Measurements from ENCODE around the gene SLC26A2.

GRCh38 chr5:149963729-149964128, 3.2 kb downstream of the SLC26A2 start:
- TF ChIP-seq CTCF (IDR thresholded peaks at IDR 0.05; ENCODE audit: low read depth, low read length, missing input control) = no peak
- no peak for TF ChIP-seq GABPA (IDR thresholded peaks at IDR 0.05 in 1 of 2, conservative IDR thresholded peaks at IDR 0.05 in 1 of 2)
- TF ChIP-seq FOXA1 (IDR thresholded peaks at IDR 0.05) = no peak
- no peak for TF ChIP-seq ZBTB33 (IDR thresholded peaks at IDR 0.05)
- no peak for TF ChIP-seq MAX (IDR thresholded peaks at IDR 0.05)
